Measurements from ENCODE around the gene SFI1.

- no peak for TF ChIP-seq CTCF (conservative IDR thresholded peaks at IDR 0.05)
- no peak for TF ChIP-seq ZFX (IDR thresholded peaks at IDR 0.05)
Observed at GRCh38 chr22:31651664-31652063, 155.3 kb downstream of the SFI1 start.

Measured in C4-2B (cell line).